Measurements from ENCODE around the gene LEMD1.

The LEMD1 gene

GRCh38 chr1:205465392-205465791 is 43.5 kb upstream of the LEMD1 start:
- H3K9me2 ChIP-seq (replicated peaks; ENCODE audit: insufficient read depth, low read length), result no peaks in the 10 kb centered on the region
- no peaks in the 10 kb centered on the region for H3K79me2 ChIP-seq (ENCODE audit: low read length)
- no peak overlapping the region for H3K9ac ChIP-seq (ENCODE audit: low read length)
- H3K4me2 ChIP-seq (ENCODE audit: low read depth, low read length), result no peak overlapping the region
- no peaks in the 10 kb centered on the region for H4K20me1 ChIP-seq (ENCODE audit: insufficient read depth, low read length)
- DNase-seq, result no peak
- TF ChIP-seq EZH2phosphoT487 (IDR thresholded peaks at IDR 0.05; ENCODE audit: low read length), result no peak
- no peak for TF ChIP-seq EZH2 (optimal IDR thresholded peaks at IDR 0.05; ENCODE audit: low read depth, low read length)
- no peak for TF ChIP-seq CTCF (IDR thresholded peaks at IDR 0.05; ENCODE audit: low read length)
- no peak overlapping the region for H3K4me3 ChIP-seq (ENCODE audit: low read length)
- H3K27me3 ChIP-seq (replicated peaks; ENCODE audit: insufficient read depth, low read length), result peaks cover 33% of the 10 kb centered on the region
- no peak overlapping the region for H2AFZ ChIP-seq (ENCODE audit: low read length)
- no peaks in the 10 kb centered on the region for H3K9me3 ChIP-seq (replicated peaks; ENCODE audit: insufficient read depth, low read length)
- H3K36me3 ChIP-seq (replicated peaks; ENCODE audit: insufficient read depth, low read length), result no peaks in the 10 kb centered on the region
- H3K27ac ChIP-seq (ENCODE audit: low read length), result no peak overlapping the region
- no peaks in the 10 kb centered on the region for H3F3A ChIP-seq (ENCODE audit: insufficient read depth, low read length)
- no peaks in the 10 kb centered on the region for H3K4me1 ChIP-seq (ENCODE audit: low read length)

- TF ChIP-seq EZH2phosphoT487 (IDR thresholded peaks at IDR 0.05; ENCODE audit: low read length) (no peak), CTCF (IDR thresholded peaks at IDR 0.05; ENCODE audit: low read length) (no peak), EZH2 (optimal IDR thresholded peaks at IDR 0.05; ENCODE audit: low read depth, low read length) (no peak)
- no peak overlapping the region for H2AFZ ChIP-seq (ENCODE audit: low read length)
- H3K27ac ChIP-seq (ENCODE audit: low read length), result no peak overlapping the region
- no peaks in the 10 kb centered on the region for H3K79me2 ChIP-seq (ENCODE audit: low read length)
- H3F3A ChIP-seq (ENCODE audit: insufficient read depth, low read length), result no peaks in the 10 kb centered on the region
- H4K20me1 ChIP-seq (ENCODE audit: insufficient read depth, low read length), result no peaks in the 10 kb centered on the region
- no peak overlapping the region for H3K4me3 ChIP-seq (ENCODE audit: low read length)
- H3K4me2 ChIP-seq (ENCODE audit: low read depth, low read length), result no peak overlapping the region
- no peak overlapping the region for H3K9ac ChIP-seq (ENCODE audit: low read length)
- H3K36me3 ChIP-seq (replicated peaks; ENCODE audit: insufficient read depth, low read length), result no peaks in the 10 kb centered on the region
- no peaks in the 10 kb centered on the region for H3K9me3 ChIP-seq (replicated peaks; ENCODE audit: insufficient read depth, low read length)
- DNase-seq, result peak; percentile 66
- H3K27me3 ChIP-seq (replicated peaks; ENCODE audit: insufficient read depth, low read length), result peaks cover 89% of the 10 kb centered on the region
- no peaks in the 10 kb centered on the region for H3K9me2 ChIP-seq (replicated peaks; ENCODE audit: insufficient read depth, low read length)
- H3K4me1 ChIP-seq (ENCODE audit: low read length), result no peaks in the 10 kb centered on the region
These were observed 37.1 kb upstream of the LEMD1 start for GRCh38 chr1:205458777-205459566.

GRCh38 chr1:205456868-205457745 is 35.3 kb upstream of the LEMD1 start:
- Histone ChIP-seq H3K9ac (ENCODE audit: low read length) (no peak overlapping the region), H3F3A (ENCODE audit: insufficient read depth, low read length) (no peaks in the 10 kb centered on the region), H3K36me3 (replicated peaks; ENCODE audit: insufficient read depth, low read length) (no peaks in the 10 kb centered on the region), H3K9me2 (replicated peaks; ENCODE audit: insufficient read depth, low read length) (no peaks in the 10 kb centered on the region), H2AFZ (ENCODE audit: low read length) (no peak overlapping the region), H3K4me2 (ENCODE audit: low read depth, low read length) (0 out of 2 replicates have a peak overlapping the region, but pooled peaks have one; percentile 12), H3K9me3 (replicated peaks; ENCODE audit: insufficient read depth, low read length) (no peaks in the 10 kb centered on the region), H4K20me1 (ENCODE audit: insufficient read depth, low read length) (no peaks in the 10 kb centered on the region), H3K27ac (ENCODE audit: low read length) (no peak overlapping the region), H3K27me3 (replicated peaks; ENCODE audit: insufficient read depth, low read length) (peaks cover 93% of the 10 kb centered on the region), H3K79me2 (ENCODE audit: low read length) (no peaks in the 10 kb centered on the region), H3K4me1 (ENCODE audit: low read length) (peaks cover under 1% of the 10 kb centered on the region; the same call in 1 of the 2 replicates), H3K4me3 (ENCODE audit: low read length) (no peak overlapping the region)
- TF ChIP-seq EZH2phosphoT487 (IDR thresholded peaks at IDR 0.05; ENCODE audit: low read length), result no peak
- TF ChIP-seq CTCF (IDR thresholded peaks at IDR 0.05; ENCODE audit: low read length), result no peak
- TF ChIP-seq EZH2 (optimal IDR thresholded peaks at IDR 0.05; ENCODE audit: low read depth, low read length), result peak; percentile 25
- DNase-seq, result no peak
